NCI-H1436 (cell line): Measurements from ENCODE around the gene PTMS.

Source experiments
- DNase-seq: peaks from one replicate; lab custom pipeline; 2025; lab: John Stamatoyannopoulos, UW

PTMS gene

DNA sequence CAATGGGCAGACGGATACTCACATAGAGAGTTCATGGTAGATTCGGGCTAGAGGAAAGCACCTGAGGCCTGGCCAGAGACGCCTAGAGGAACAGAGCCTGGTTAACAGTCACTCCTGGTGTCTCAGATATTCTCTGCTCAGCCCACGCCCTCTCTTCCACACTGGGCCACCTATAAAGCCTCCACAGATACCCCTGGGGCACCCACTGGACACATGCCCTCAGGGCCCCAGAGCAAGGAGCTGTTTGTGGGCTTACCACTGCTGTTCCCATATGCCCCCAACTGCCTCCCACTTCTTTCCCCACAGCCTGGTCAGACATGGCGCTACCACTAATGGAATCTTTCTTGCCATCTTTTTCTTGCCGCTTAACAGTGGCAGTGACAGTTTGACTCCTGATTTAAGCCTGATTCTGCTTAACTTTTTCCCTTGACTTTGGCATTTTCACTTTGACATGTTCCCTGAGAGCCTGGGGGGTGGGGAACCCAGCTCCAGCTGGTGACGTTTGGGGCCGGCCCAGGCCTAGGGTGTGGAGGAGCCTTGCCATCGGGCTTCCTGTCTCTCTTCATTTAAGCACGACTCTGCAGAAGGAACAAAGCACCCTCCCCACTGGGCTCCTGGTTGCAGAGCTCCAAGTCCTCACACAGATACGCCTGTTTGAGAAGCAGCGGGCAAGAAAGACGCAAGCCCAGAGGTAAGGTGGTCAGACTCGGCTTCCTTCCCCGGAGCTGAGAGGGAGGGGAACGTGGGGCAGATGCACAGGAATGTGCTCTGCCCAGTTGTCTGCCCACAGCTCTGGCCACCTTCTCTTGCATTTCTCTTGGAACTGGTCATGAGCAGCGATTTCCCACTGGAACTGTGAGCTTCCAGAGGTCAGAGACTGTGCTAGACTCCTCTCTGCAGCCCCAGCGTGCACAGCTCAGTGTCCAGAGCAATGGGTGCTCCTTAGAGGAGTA lies 23.1 kb downstream of the PTMS start, which contains the start of gene CD4:
Gene CD4 (plus strand): TSS at position 557 of the 953 bp plus-strand sequence. CDS start 10,611 bp downstream, outside the sequence.
- no peak for DNase-seq

DNA sequence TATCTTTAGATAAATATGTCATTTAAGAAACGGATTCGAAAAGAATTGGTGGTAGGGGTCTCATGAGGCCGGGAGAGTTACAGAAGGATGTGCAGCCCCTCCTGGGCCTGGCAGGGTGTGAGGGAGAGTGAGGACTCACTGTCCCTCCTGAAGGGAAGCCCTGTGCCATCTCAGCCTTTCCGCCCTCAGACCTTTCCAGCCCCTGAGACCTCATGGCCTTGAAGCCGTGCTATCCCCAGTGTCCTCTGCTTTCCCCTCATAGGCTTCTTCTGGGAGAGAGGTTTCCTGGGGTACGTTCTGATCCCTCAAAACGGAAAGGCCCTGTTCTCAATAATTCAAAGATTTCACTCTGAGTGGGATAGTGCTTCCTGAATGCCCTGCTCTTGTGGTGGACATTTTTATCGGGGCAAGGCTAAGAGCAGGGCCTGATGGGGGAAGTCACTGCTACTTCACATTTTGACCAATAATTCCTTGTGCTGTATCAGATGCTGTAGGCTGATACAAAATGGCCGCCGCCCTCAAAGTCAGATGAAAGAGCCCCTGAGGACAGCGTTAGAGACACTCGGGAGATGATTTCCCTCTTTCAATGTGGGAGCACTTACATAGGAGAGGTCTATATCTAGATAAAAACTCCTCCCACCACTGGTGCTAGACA lies 24.5 kb downstream of the PTMS start:
- DNase-seq = no peak

DNA sequence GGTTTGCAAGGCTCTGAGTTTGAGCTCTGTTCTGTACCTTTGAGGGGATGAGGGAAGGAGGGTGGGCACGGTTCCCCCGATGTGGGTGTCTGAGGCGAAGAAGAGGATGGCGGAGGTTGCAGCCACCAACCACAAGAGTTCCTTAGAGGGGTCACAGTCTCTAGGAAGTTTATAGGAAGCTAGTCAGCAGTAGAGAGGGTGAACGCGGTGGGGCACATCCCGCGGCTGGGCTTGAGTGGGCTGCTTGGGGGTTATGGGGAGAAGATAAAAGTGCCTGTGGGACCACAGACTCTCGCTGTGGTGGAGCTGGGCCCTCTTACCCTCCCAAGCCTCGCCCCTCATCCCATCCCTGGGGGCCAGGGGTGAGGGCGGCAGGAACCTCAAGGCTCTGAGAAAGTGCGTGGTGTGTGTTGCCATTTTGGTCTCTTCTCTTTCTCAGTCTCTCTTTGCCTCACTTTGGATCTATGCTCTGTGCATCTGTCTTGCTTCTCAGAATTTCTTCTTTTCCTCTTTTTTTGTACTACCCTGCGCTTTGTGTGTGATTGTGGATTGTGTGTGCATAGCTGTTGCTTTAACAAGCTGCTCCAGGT lies 25.9 kb downstream of the PTMS start:
- no peak for DNase-seq

DNA sequence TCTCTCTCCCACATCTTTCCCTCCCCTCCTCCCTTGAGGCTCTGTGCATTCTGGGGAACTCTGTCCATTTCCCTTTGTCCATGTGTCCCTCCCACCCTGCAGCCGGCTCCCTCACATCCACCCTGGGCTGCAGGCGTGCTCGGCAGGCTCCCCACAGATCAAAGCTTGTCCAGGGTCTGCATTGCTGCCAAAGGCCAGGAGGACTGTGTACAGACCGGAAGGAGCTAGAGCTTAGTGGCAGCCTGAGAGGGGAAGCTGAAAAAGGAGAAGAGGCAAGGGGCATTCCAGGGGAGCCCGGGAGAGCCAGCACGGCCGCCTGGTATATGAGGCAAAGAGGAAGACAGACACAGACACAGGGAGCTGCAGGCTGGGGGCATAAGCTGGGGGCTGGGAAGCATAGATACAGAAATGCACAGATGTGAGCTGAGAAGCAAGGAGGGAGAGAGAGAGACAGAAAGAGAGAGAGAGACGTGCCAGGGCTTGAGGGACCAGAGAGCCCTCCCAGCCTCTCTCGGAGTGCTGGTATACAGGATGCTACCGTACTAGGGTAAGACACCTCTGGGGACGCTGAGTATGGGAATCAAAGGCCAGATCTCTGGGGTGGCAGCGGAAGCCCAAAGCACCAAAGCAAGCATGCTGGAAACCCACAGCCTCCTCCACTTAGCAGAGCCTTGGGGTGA lies 26.5 kb downstream of the PTMS start:
- no peak for DNase-seq

DNA sequence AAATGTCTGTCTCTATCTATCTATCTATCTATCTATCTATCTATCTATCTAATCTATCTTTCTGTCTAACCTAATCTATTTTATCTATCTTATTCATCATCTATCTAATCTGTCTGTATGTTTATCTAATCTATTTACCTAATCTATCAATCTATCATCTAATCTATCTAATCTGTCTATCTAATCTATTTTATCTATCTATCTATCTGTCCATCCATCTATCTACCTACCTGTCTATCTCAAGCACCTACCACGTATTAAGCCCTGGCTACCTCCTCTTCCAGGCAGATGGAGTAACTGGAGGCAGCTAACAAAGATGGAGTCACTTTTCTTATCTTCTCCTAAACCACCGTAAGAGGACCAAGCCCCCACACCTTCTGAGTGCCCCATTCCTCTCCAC lies 28.9 kb downstream of the PTMS start:
- DNase-seq = no peak

DNA sequence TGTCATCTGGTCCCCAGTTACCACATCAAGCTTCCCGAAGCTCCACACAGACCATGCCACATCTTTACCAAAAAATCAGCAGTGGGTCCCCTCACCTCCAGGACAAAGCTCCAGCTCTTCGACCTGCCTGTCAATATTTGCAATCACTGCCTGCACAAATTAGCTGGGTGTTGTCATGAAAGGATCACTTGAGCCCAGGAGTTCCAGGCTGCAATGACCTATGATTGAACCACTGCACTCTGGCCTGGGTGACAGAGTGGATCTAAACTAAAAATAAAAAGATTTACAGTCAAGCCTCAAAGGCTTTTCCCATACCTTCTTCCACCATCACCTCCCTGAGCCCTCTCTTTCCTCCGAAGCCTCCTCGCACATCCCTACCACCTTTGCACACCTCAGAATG lies 30.4 kb downstream of the PTMS start:
- DNase-seq = no peak

DNA sequence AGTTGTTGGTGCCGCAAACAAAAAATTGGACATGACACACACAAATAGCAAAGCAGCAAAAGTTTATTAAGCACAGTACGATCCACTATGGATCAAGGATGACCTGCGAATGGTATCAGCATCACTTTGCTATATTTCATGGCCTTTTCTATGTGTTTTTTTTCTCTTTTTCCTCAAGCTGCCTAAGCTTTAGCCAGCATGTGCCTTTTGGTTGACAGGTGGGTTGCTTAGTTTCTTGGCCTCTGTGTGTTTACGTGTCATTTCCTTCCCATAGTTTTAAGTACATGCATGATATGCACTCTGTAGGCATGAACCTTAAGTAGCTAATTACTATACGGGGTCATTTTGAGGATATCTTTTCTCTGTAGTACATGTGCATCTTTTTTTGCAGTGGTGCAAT lies 33.0 kb downstream of the PTMS start:
- no peak for DNase-seq

DNA sequence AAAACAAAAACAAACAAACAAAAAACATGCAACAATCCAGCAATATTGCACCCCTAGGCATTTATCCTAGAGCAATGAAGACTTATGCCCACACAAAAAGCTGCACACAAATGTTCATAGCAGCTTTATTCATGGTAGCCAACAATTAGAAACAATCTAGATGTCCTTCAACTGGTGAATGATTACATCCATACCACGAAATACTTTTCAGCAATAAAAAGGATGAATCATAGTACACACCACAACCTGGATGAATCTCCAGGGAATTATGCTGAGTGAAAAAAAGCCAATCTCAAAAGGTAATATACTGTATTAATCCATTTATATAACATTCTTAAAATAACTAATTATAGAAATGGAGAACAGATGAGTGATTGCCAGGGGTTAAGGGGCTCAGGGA lies 41.0 kb downstream of the PTMS start:
- DNase-seq = no peak

DNA sequence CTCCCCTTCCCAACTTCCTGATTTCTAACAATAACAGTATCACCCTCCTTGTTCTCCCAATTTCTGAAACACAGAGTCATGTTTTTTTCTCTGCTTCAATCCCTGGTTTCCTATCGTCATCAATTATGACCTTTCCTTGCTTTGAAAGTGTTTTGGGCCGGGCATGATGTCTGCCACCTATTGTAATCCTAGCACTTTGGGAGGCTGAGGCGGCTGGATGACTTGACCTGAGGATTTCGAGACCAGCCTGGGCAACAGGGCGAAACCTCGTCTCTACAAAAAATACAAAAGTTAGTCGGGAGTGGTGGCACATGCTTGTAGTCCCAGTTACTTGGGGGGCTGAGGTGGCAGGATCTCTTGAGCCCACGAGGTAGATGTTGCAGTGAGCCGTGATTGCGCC lies 42.9 kb downstream of the PTMS start:
- no peak for DNase-seq

DNA sequence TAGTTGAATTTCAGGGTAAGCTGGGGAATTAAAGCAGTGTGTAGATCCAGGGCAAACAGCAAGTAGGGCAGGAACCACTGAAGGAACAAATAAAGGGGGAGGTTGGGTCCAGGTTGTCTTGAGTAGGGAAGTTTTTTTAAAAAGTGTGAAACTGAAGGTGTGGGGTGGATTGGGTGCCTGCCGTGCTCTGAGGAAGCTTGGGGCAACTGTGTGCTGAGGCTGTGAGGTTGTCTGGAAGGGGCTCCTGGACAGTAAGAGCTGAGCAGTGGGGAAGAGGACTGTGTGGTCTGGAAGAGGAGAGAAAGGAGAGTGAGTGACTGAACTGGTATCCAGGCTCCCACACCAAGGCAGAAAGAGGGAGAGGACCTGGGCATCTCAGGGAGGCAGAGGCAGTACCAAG lies 44.6 kb downstream of the PTMS start:
- DNase-seq = no peak

DNA sequence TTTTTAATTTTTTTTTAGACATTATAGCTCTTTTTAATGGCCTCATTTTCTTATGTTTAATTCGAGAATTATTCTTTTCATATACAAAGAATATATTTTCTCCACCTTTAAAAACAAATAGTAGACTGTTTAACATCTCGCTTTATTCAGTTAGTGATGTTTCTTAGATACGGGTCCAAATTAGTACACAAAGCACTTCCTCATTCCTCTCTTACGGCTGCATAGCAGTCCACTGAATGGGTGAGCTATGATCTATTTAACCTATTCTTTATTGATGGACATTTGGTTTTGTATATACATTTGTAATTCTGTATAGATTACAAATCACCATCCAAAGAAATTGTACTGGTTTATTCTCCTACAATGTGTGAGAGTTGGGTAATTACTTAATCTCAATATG lies 47.2 kb downstream of the PTMS start:
- DNase-seq = no peak

DNA sequence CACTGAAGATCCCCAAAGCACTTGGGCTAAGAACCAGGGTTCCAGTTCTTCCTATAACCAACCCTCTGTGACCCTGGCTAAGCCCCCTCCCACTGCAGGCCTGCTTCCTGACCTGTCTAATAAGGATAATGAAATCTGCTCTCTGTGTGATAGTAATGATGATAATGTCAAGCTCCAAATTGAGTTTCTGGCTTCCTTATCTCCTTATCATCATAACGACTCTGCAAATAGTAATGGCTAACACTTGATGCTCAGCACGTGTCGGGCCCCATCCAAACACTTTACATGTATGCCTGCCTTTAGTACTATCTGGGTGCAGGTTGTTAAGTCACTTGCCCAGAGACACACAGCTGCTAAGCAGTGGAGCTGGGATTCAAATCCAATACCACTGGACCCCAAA lies 50.4 kb downstream of the PTMS start:
- DNase-seq = no peak

DNA sequence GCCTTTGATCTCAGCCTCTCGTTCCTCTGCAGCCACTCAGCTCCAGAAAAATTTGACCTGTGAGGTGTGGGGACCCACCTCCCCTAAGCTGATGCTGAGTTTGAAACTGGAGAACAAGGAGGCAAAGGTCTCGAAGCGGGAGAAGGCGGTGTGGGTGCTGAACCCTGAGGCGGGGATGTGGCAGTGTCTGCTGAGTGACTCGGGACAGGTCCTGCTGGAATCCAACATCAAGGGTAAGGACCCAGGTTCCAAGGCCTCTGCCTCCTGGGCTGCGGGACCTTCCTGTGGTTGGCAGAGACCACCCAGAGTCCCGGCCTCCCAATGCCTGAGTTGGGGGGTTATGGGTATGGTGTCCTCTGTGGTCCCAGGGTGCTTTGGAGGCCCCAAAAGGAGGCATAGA lies 50.9 kb downstream of the PTMS start:
- DNase-seq = no peak

DNA sequence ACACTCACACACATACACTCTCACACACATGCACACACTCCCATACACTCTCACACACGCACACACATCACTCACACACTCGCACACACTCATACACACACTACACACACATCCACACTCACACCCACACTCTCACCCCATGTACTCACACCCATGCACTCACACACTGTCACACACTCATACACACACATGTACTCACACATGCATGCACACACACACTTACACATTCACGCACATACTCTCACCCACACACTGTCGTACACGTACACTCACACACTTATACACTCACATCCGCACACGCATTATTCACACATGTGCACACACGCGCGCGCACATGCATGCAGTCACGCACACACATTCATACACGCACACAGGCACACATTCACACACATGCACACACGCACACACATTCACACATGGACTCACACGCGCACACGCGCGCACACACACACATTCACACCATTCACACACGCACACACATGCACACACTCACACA lies 51.5 kb downstream of the PTMS start:
- DNase-seq = no peak

DNA sequence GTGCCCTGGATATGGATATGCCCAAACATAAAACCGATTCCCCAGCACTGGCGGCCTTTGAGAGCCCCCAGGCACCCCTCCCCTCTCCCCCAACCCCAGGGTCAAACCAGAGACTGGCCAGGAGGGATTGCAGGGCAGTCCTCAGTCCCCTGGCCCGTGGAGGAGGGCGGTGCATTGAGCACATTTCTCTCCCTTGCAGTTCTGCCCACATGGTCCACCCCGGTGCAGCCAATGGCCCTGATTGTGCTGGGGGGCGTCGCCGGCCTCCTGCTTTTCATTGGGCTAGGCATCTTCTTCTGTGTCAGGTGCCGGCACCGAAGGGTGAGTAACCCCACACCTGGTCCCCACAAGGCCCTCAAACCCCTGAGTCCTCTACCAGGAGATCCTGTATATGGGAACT lies 52.1 kb downstream of the PTMS start:
- DNase-seq = no peak

DNA sequence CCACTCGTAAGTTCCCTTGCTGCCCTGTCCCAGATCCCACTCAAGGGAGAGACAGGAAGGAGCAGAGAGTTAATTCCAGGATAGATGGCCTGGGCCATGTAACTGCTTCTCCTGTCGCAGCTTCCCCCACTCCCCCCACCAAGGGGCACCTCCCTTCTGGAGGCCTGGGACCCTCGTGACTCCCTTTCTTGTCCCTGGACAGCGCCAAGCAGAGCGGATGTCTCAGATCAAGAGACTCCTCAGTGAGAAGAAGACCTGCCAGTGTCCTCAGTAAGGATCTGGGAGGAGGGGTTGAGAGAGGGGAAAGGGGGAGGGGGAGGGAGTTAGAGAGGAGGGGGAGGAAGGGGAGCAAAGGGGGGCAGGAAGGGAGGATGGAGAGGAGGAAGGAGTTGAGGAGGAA lies 52.5 kb downstream of the PTMS start:
- DNase-seq = no peak

DNA sequence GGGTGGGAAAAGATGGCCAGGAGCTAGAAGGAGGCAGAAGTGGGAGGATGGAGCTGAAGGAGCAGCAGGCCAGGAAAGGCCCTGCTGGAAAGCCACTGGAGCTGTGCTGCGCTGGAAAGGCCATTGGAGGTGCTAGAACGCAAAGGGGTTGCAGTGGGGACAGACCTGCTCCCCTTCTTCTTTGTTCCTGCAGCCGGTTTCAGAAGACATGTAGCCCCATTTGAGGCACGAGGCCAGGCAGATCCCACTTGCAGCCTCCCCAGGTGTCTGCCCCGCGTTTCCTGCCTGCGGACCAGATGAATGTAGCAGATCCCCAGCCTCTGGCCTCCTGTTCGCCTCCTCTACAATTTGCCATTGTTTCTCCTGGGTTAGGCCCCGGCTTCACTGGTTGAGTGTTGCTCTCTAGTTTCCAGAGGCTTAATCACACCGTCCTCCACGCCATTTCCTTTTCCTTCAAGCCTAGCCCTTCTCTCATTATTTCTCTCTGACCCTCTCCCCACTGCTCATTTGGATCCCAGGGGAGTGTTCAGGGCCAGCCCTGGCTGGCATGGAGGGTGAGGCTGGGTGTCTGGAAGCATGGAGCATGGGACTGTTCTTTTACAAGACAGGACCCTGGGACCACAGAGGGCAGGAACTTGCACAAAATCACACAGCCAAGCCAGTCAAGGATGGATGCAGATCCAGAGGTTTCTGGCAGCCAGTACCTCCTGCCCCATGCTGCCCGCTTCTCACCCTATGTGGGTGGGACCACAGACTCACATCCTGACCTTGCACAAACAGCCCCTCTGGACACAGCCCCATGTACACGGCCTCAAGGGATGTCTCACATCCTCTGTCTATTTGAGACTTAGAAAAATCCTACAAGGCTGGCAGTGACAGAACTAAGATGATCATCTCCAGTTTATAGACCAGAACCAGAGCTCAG lies 53.2 kb downstream of the PTMS start:
- no peak for DNase-seq

DNA sequence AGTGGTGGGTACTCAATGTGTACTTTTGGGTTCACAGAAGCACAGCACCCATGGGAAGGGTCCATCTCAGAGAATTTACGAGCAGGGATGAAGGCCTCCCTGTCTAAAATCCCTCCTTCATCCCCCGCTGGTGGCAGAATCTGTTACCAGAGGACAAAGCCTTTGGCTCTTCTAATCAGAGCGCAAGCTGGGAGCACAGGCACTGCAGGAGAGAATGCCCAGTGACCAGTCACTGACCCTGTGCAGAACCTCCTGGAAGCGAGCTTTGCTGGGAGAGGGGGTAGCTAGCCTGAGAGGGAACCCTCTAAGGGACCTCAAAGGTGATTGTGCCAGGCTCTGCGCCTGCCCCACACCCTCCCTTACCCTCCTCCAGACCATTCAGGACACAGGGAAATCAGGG lies 54.0 kb downstream of the PTMS start:
- DNase-seq = no peak
